HCT116 (cell line): ENCODE results near the gene THSD7B. TPM values are rescaled to one million over a fixed set of nuclear protein-coding genes. Genes with fewer than 3 reads are reported as not detected.

Experiments
- ATAC-seq: fragments of 200-7000 bp; cut with Tn5 transposase; 2 replicates; pipeline ENCODE4 v1.9.1; 2020; ENCODE audit warnings: mild to moderate bottlenecking, moderate library complexity
- BruUV-seq: library from RNA; stranded (reverse); fragments of 400-500 nt; replicated peaks from 2 replicates; lab custom pipeline; 2021; lab: Mats Ljungman, UMichigan
- CTCF ChIA-PET: fragments of 300-600 bp; sonication (Branson Sonifier 250); formaldehyde crosslinking; loops from one replicate; lab custom pipeline; 2021; ENCODE audit warnings: antibody characterized with exemption; lab: Charles Lee
- POLR2A ChIA-PET: fragments of 300-600, 350-600 bp; sonication (Branson Sonifier 250); formaldehyde crosslinking; loops from one replicate; lab custom pipeline; 2021; ENCODE audit warnings: antibody characterized with exemption; lab: Charles Lee
- RAD21 ChIA-PET, 2 experiments: fragments of 300-600 bp; sonication (Branson Sonifier 250); formaldehyde crosslinking; loops; one replicate each; lab custom pipeline; 2023; ENCODE audit warnings: low total read pairs in 2 of 2; ENCODE audit not compliant: uncharacterized antibody in 2 of 2, unreplicated experiment in 2 of 2, low non-redundant PET in 1 of 2; lab: Charles Lee
- DNase-seq: peaks from one replicate; pipeline ENCODE4 v3.0.0-alpha.2; 2010; ENCODE audit warnings: low read depth, low spot score
- H2AFZ ChIP-seq: fragments of 200-600 bp; shearing (Covaris generic), sonication (generic); 2 replicates; pipeline ENCODE4 v1.6.1; 2017; ENCODE audit warnings: low read depth, mixed run types, mixed read lengths, antibody characterized with exemption, low read length; ENCODE audit not compliant: poor library complexity, severe bottlenecking
- H3K27ac ChIP-seq: 2 replicates; pipeline ENCODE4 v1.5.1; 2012; ENCODE audit warnings: low read depth, low read length
- H3K27me3 ChIP-seq: fragments of 200-600 bp; sonication (generic); 2 replicates; pipeline ENCODE4 v1.6.1; 2016; ENCODE audit warnings: mixed run types, low read length, mixed read lengths; ENCODE audit not compliant: insufficient read depth
- H3K36me3 ChIP-seq, 2 experiments: fragments of 200-500 bp in 1 of 2; fragments of 200-600 bp in 1 of 2; sonication (Bioruptor generic) in 1 of 2; sonication (generic) in 1 of 2; 2 replicates each; pipeline versions ENCODE4 v1.5.1 to v1.6.1; 2014 to 2016; ENCODE audit warnings: low read length in 2 of 2, inconsistent platforms in 1 of 2, mixed read lengths in 1 of 2, mixed run types in 1 of 2; ENCODE audit not compliant: insufficient read depth in 2 of 2, control insufficient read depth in 1 of 2
- H3K4me1 ChIP-seq, 2 experiments: fragments of 200-600 bp in 1 of 2; sonication (generic) in 1 of 2; 2 replicates each; pipeline versions ENCODE4 v1.5.1 to v1.6.1; 2012 to 2017; ENCODE audit warnings: low read length in 2 of 2, inconsistent platforms in 1 of 2, mild to moderate bottlenecking in 1 of 2, mixed read lengths in 1 of 2, mixed run types in 1 of 2, moderate library complexity in 1 of 2; ENCODE audit not compliant: insufficient read depth in 2 of 2, control insufficient read depth in 1 of 2
- H3K4me2 ChIP-seq: fragments of 200-600 bp; sonication (generic); 2 replicates; pipeline ENCODE4 v1.6.1; 2017; ENCODE audit warnings: mixed run types, low read length, mixed read lengths
- H3K4me3 ChIP-seq, 2 experiments: fragments of 200-600 bp in 1 of 2; sonication (generic) in 1 of 2; replicated peaks in 1 of 2; 2 replicates each; pipeline ENCODE4 v1.5.1; 2011 to 2016; ENCODE audit warnings: low read length in 2 of 2, control low read depth in 1 of 2, low read depth in 1 of 2, mild to moderate bottlenecking in 1 of 2, mixed read lengths in 1 of 2, mixed run types in 1 of 2
- H3K79me2 ChIP-seq: fragments of 200-600 bp; sonication (generic); 2 replicates; pipeline ENCODE4 v1.6.1; 2017; ENCODE audit warnings: mild to moderate bottlenecking, mixed run types, low read length, moderate library complexity, mixed read lengths; ENCODE audit not compliant: insufficient read depth
- H3K9ac ChIP-seq: fragments of 200-600 bp; sonication (generic); 2 replicates; pipeline ENCODE4 v1.6.1; 2016; ENCODE audit warnings: low read length, mixed read lengths
- H3K9me2 ChIP-seq: fragments of 200-600 bp; sonication (generic), shearing (Covaris generic); 2 replicates; pipeline ENCODE4 v1.6.1; 2017; ENCODE audit warnings: mixed run types, mild to moderate bottlenecking, moderate library complexity; ENCODE audit not compliant: insufficient read depth
- H3K9me3 ChIP-seq, 2 experiments: fragments of 200-500 bp in 1 of 2; fragments of 200-600 bp in 1 of 2; sonication (Bioruptor generic) in 1 of 2; sonication (generic) in 1 of 2; 2 replicates each; pipeline ENCODE4 v1.6.1; 2014 to 2017; ENCODE audit warnings: low read length in 2 of 2, mixed read lengths in 2 of 2, inconsistent platforms in 1 of 2, low read depth in 1 of 2, mild to moderate bottlenecking in 1 of 2, mixed run types in 1 of 2, moderate library complexity in 1 of 2; ENCODE audit not compliant: control insufficient read depth in 1 of 2, insufficient read depth in 1 of 2
- H4K20me1 ChIP-seq: fragments of 200-600 bp; sonication (generic), shearing (Covaris generic); 2 replicates; pipeline ENCODE4 v1.6.1; 2017; ENCODE audit warnings: mixed run types, mild to moderate bottlenecking, moderate library complexity; ENCODE audit not compliant: insufficient read depth
- CEBPB ChIP-seq: IDR thresholded peaks from 2 replicates; pipeline ENCODE4 v1.6.1; 2012; ENCODE audit warnings: low read depth
- ELF1 ChIP-seq: IDR thresholded peaks from 2 replicates; pipeline ENCODE4 v1.6.1; 2012; ENCODE audit warnings: low read depth, borderline replicate concordance
- EZH2 ChIP-seq: fragments of 200-600 bp; sonication (generic); IDR thresholded peaks from 2 replicates; pipeline ENCODE4 v1.6.1; 2017; ENCODE audit warnings: antibody characterized with exemption, mixed run types
- MAX ChIP-seq: IDR thresholded peaks from 2 replicates; pipeline ENCODE4 v1.6.1; 2012
- SIN3A ChIP-seq: IDR thresholded peaks from 2 replicates; pipeline ENCODE4 v1.6.1; 2012; ENCODE audit warnings: low read depth
- SRF ChIP-seq: IDR thresholded peaks from 2 replicates; pipeline ENCODE4 v1.6.1; 2012; ENCODE audit warnings: low read depth
- TCF7L2 ChIP-seq: IDR thresholded peaks from 2 replicates; pipeline ENCODE4 v1.7.0; 2011; ENCODE audit warnings: borderline replicate concordance, inconsistent platforms; ENCODE audit not compliant: insufficient read depth, insufficient read length; ENCODE audit errors: extremely low read depth
- YY1 ChIP-seq: IDR thresholded peaks from 2 replicates; pipeline ENCODE4 v1.6.1; 2011; ENCODE audit warnings: low read length, low read depth, moderate library complexity, mild to moderate bottlenecking; ENCODE audit not compliant: insufficient replicate concordance; ENCODE audit errors: extremely low read depth
- ZBTB33 ChIP-seq: IDR thresholded peaks from 2 replicates; pipeline ENCODE4 v1.6.1; 2011; ENCODE audit warnings: mild to moderate bottlenecking, low read length, moderate library complexity; ENCODE audit not compliant: insufficient replicate concordance; ENCODE audit errors: extremely low read depth
- ZFX ChIP-seq: fragments of 450-650 bp; IDR thresholded peaks from 2 replicates; pipeline ENCODE4 v1.6.1; 2017
- ZNF274 ChIP-seq: fragments of 200-500 bp; sonication (Bioruptor generic); IDR thresholded peaks from 2 replicates; pipeline ENCODE4 v1.6.1; 2014; ENCODE audit warnings: mild to moderate bottlenecking, low read depth, low read length, inconsistent platforms
- intact Hi-C: fragments of 100-400 bp; cut with micrococcal nuclease; formaldehyde crosslinking; loops from 2 replicates; pipeline ENCODE4 v1.10.0; 2022
- total RNA-seq: library from RNA; stranded (reverse); gene quantifications from one replicate; pipeline ENCODE4 v1.2.1, GENCODE V29; 2021; ENCODE audit not compliant: unreplicated experiment
- TF ChIP-seq, protein P1 (sequence below), 3 experiments: fragments of 200-600 bp in 1 of 3; sonication (generic) in 1 of 3; IDR thresholded peaks in 2 of 3; conservative IDR thresholded peaks in 1 of 3; 2 replicates each; pipeline ENCODE4 v1.5.1; 2012 to 2017; ENCODE audit warnings: low read depth in 2 of 3, low read length in 2 of 3, antibody characterized with exemption in 1 of 3, borderline replicate concordance in 1 of 3, control low read depth in 1 of 3, mild to moderate bottlenecking in 1 of 3, mixed read lengths in 1 of 3, mixed run types in 1 of 3, moderate library complexity in 1 of 3; ENCODE audit not compliant: insufficient read depth in 1 of 3

Gene THSD7B
- total RNA-seq, 1 experiment from 2014 or later = not detected

DNA sequence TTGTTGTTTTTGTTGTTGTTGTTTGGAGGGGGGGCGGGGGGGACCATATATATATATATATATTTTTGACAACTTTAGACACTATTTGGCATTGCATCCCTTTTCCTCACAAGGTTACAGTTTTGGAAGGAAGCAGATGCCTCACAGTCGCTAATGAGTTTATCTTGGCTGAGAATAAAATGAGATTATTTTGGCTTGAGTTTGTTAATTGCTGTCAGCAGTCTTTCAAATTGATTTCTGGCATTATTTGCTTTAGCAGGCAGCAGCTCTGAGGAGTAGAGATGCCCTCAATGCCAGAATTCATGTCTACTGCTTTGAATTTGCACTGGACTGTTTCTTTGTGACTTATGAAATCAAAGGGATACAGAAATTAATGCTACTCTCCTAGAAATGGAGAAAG, 603.8 kb downstream of the THSD7B start (continued):
- no peak for TF ChIP-seq ZBTB33

DNA sequence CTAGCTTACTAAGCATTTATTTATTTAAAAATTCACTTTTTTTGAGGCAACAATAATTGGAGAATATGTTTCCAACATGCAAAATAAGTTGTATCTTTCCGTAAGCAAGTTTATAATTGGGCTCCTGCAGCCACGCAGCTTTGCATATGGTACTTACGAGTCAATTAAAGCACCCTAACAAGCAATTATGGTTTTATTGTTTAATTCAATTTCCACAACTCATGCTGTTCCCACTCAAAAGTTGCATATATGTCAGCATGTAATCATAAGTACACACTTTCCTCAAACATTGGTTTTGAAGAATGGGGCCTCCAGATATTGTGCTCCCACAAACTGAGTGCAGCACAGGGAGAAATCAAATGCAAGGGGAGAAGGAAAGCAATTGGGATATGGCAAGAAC, 613.8 kb downstream of the THSD7B start:
- H3K27me3 ChIP-seq = no peaks in the 10 kb centered on the region
- TF ChIP-seq SIN3A (no peak), EZH2 (no peak)
- H3K4me1 ChIP-seq = no peaks in the 10 kb centered on the region
- ATAC-seq (no peak), DNase-seq (no peak)
- H3K4me2 ChIP-seq = no peak overlapping the region
- no peaks in the 10 kb centered on the region for H3K9me2 ChIP-seq
- no peaks in the 10 kb centered on the region for H3K79me2 ChIP-seq
- BruUV-seq = no TSS peak
- H3K9ac ChIP-seq = no peak overlapping the region
- no peaks in the 10 kb centered on the region for H3K36me3 ChIP-seq
- H2AFZ ChIP-seq = no peak overlapping the region
- no peak overlapping the region for H3K4me3 ChIP-seq
- POLR2A ChIA-PET = no interaction called here
- H3K9me3 ChIP-seq = peaks cover 3 to 15% of the 10 kb centered on the region in 2 experiments; a peak in 2 of 4 replicates
- H4K20me1 ChIP-seq = no peaks in the 10 kb centered on the region
- RAD21 ChIA-PET = no interaction called here
- CTCF ChIA-PET = no interaction called here
- H3K27ac ChIP-seq = no peak overlapping the region
- intact Hi-C loops = no loop called here

DNA sequence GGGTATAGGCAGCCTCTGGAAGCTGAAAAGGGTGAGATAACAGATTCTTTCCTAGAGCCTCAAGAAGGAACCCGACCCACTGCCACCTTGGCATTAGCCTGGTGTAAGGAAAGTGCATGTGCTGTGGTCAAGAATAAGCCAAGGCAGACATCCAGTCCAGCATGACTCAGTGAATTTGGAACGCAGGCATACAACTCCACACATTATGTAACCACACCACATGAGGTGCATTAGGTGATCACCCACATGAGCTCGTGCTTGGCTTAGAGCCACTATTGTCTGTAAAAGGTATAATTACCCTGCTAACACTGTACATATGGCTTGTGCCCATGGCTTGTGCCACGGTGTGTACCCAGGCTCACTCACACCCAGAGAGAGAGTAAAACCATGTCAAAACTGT, 615.3 kb downstream of the THSD7B start:
- no peaks in the 10 kb centered on the region for H3K9me2 ChIP-seq
- ChIA-PET CTCF (no interaction called here), POLR2A (no interaction called here), RAD21 (no interaction called here)
- H3K27ac ChIP-seq = no peak overlapping the region
- H3K4me1 ChIP-seq = no peaks in the 10 kb centered on the region
- no peaks in the 10 kb centered on the region for H3K27me3 ChIP-seq
- no TSS peak for BruUV-seq
- H3K79me2 ChIP-seq = no peaks in the 10 kb centered on the region
- H3K9ac ChIP-seq = no peak overlapping the region
- no peak overlapping the region for H3K4me3 ChIP-seq
- DNase-seq (no peak), ATAC-seq (no peak)
- H3K36me3 ChIP-seq = no peaks in the 10 kb centered on the region
- peaks cover 6 to 10% of the 10 kb centered on the region in 2 experiments; a peak in 2 of 4 replicates for H3K9me3 ChIP-seq
- H2AFZ ChIP-seq = no peak overlapping the region
- intact Hi-C loops = no loop called here
- no peak overlapping the region for H3K4me2 ChIP-seq
- H4K20me1 ChIP-seq = no peaks in the 10 kb centered on the region
- TF ChIP-seq ZNF274 = no peak
- TF ChIP-seq, protein P1, sequence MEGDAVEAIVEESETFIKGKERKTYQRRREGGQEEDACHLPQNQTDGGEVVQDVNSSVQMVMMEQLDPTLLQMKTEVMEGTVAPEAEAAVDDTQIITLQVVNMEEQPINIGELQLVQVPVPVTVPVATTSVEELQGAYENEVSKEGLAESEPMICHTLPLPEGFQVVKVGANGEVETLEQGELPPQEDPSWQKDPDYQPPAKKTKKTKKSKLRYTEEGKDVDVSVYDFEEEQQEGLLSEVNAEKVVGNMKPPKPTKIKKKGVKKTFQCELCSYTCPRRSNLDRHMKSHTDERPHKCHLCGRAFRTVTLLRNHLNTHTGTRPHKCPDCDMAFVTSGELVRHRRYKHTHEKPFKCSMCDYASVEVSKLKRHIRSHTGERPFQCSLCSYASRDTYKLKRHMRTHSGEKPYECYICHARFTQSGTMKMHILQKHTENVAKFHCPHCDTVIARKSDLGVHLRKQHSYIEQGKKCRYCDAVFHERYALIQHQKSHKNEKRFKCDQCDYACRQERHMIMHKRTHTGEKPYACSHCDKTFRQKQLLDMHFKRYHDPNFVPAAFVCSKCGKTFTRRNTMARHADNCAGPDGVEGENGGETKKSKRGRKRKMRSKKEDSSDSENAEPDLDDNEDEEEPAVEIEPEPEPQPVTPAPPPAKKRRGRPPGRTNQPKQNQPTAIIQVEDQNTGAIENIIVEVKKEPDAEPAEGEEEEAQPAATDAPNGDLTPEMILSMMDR (IDR thresholded peaks at IDR 0.05 in 2 of 3, conservative IDR thresholded peaks at IDR 0.05 in 1 of 3; ENCODE audit: borderline replicate concordance in 1 of 3, insufficient read depth in 1 of 3, low read depth in 2 of 3, low read length in 2 of 3) = no peak
- TF ChIP-seq MAX = no peak
- no peak for TF ChIP-seq ELF1
- no peak for TF ChIP-seq SRF
- no peak for TF ChIP-seq TCF7L2
- TF ChIP-seq CEBPB = no peak
- TF ChIP-seq ZFX = no peak
- no peak for TF ChIP-seq ZBTB33
- TF ChIP-seq YY1 = no peak
